Esophagus muscularis mucosa (tissue), 3 donors: ENCODE data around the gene PPP2R5C.

Experiments
- POLR2A ChIP-seq: fragments of 450-650 bp; IDR thresholded peaks from one replicate; pipeline ENCODE4 v1.6.1; 2017; ENCODE audit warnings: antibody characterized with exemption, moderate library complexity, mild to moderate bottlenecking, low read depth
- TF ChIP-seq, protein P1 (sequence below), 3 experiments: fragments of 200-600 bp in 2 of 3; fragments of 450-650 bp in 1 of 3; sonication (generic) in 2 of 3; IDR thresholded peaks; one replicate each; pipeline ENCODE4 v1.5.1; 2017 to 2019; ENCODE audit warnings: antibody characterized with exemption in 3 of 3, mild to moderate bottlenecking in 2 of 3, moderate library complexity in 1 of 3

DNA sequence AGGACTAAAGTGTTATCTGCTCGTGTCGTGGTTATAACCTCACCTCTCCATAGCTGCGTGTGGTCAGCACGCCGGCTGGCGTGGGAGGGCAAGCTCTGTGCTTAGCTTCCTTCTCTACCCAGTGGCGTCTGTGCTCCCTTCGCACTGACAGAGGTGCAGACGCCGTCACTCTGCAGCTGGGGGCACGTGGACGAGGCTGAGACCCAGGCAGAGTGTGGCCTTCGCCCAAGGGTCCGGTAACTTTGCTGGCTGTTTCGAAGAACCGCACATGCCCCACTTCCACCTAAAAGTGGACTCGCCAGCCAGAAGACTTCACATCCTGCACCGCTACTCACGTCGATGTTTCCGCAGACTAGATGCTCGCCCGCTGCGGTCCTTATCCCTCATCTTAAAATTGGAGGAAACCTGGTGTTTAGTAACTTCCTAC lies 166.9 kb downstream of the PPP2R5C start:
- TF ChIP-seq, protein P1, sequence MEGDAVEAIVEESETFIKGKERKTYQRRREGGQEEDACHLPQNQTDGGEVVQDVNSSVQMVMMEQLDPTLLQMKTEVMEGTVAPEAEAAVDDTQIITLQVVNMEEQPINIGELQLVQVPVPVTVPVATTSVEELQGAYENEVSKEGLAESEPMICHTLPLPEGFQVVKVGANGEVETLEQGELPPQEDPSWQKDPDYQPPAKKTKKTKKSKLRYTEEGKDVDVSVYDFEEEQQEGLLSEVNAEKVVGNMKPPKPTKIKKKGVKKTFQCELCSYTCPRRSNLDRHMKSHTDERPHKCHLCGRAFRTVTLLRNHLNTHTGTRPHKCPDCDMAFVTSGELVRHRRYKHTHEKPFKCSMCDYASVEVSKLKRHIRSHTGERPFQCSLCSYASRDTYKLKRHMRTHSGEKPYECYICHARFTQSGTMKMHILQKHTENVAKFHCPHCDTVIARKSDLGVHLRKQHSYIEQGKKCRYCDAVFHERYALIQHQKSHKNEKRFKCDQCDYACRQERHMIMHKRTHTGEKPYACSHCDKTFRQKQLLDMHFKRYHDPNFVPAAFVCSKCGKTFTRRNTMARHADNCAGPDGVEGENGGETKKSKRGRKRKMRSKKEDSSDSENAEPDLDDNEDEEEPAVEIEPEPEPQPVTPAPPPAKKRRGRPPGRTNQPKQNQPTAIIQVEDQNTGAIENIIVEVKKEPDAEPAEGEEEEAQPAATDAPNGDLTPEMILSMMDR (IDR thresholded peaks at IDR 0.05) = no peak
- TF ChIP-seq POLR2A = no peak
